Subcutaneous abdominal adipose tissue (tissue), 5 donors: ENCODE data around the gene HPCAL1.

Source experiments
- H3K27ac ChIP-seq: one replicate; pipeline ENCODE4 v1.7.0; 2013; ENCODE audit warnings: low read depth, mild to moderate bottlenecking, inconsistent platforms, low read length, moderate library complexity
- H3K27me3 ChIP-seq, 5 donors: one replicate each; pipeline ENCODE4 v1.7.0; 2013; ENCODE audit warnings: low read length in 5 of 5, inconsistent platforms in 1 of 5; ENCODE audit not compliant: control insufficient read depth in 5 of 5, insufficient read depth in 4 of 5
- H3K36me3 ChIP-seq, 5 donors: one replicate each; pipeline ENCODE4 v1.7.0; 2013; ENCODE audit warnings: low read length in 5 of 5; ENCODE audit not compliant: control insufficient read depth in 5 of 5, insufficient read depth in 5 of 5
- H3K4me1 ChIP-seq, 5 donors: one replicate each; pipeline ENCODE4 v1.7.0; 2013; ENCODE audit warnings: low read length in 5 of 5, mild to moderate bottlenecking in 3 of 5, moderate library complexity in 1 of 5; ENCODE audit not compliant: control insufficient read depth in 5 of 5, insufficient read depth in 5 of 5
- H3K4me3 ChIP-seq, 5 donors: one replicate each; pipeline ENCODE4 v1.7.0; 2013; ENCODE audit warnings: low read length in 5 of 5, low read depth in 1 of 5
- H3K9ac ChIP-seq, 5 donors: one replicate each; pipeline ENCODE4 v1.7.0; 2013; ENCODE audit warnings: low read length in 5 of 5, mild to moderate bottlenecking in 4 of 5, moderate library complexity in 3 of 5
- H3K9me3 ChIP-seq, 5 donors: one replicate each; pipeline ENCODE4 v1.7.0; 2013; ENCODE audit warnings: low read length in 5 of 5; ENCODE audit not compliant: control insufficient read depth in 5 of 5
- donor health status: healthy.
- donor health status: healthy.
- donor health status: healthy.
- donor health status: healthy.
- donor health status: healthy.

HPCAL1 gene

DNA sequence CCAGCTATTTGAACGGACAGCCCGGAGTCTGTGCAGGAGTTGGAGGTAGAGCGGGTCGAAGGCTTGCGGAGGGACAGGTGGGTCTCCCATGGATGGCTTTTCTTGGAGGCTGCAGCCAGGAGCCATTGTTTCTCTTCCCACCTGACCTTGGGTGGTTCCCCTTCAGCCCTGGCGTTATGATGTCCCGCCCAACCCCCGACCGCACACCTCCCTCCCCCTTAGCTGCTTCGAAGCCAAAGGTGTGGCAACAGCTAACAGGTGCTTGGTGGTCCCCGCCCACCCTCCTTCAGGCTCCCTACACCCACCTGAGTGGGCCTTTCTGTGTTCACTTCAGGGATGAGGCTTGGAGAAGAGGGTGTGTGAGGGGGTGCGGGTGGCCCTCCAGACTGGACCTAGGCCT is 62.7 kb downstream of the HPCAL1 start:
- Histone ChIP-seq H3K9ac (no peak overlapping the region), H3K9me3 (no peaks in the 10 kb centered on the region), H3K27me3 (no peaks in the 10 kb centered on the region), H3K36me3 (peaks cover 0 to 4% (median 0%) of the 10 kb centered on the region in 5 donors), H3K4me3 (no peak overlapping the region), H3K4me1 (peaks cover 0 to 15% (median 0%) of the 10 kb centered on the region in 5 donors), H3K27ac (no peak overlapping the region)

GRCh38 chr2:10366601-10367270 is 64.0 kb downstream of the HPCAL1 start:
- Histone ChIP-seq H3K27ac (no peak overlapping the region), H3K4me3 (no peak overlapping the region), H3K36me3 (peaks cover 0 to 4% (median 0%) of the 10 kb centered on the region in 5 donors), H3K4me1 (peaks cover 0 to 10% (median 0%) of the 10 kb centered on the region in 5 donors), H3K9ac (no peak overlapping the region), H3K9me3 (no peaks in the 10 kb centered on the region), H3K27me3 (no peaks in the 10 kb centered on the region)

GRCh38 chr2:10367472-10368439 is 65.1 kb downstream of the HPCAL1 start:
- Histone ChIP-seq H3K4me1 (peaks cover 0 to 10% (median 0%) of the 10 kb centered on the region in 5 donors), H3K27ac (no peak overlapping the region), H3K4me3 (no peak overlapping the region), H3K9me3 (no peaks in the 10 kb centered on the region), H3K9ac (no peak overlapping the region), H3K27me3 (no peaks in the 10 kb centered on the region), H3K36me3 (no peaks in the 10 kb centered on the region)

- Histone ChIP-seq H3K27me3 (no peaks in the 10 kb centered on the region), H3K9ac (no peak overlapping the region), H3K4me3 (no peak overlapping the region), H3K27ac (no peak overlapping the region), H3K4me1 (peaks cover 0 to 10% (median 0%) of the 10 kb centered on the region in 5 donors), H3K36me3 (no peaks in the 10 kb centered on the region), H3K9me3 (no peaks in the 10 kb centered on the region)
These were observed 66.0 kb downstream of the HPCAL1 start for GRCh38 chr2:10368491-10369231.

DNA sequence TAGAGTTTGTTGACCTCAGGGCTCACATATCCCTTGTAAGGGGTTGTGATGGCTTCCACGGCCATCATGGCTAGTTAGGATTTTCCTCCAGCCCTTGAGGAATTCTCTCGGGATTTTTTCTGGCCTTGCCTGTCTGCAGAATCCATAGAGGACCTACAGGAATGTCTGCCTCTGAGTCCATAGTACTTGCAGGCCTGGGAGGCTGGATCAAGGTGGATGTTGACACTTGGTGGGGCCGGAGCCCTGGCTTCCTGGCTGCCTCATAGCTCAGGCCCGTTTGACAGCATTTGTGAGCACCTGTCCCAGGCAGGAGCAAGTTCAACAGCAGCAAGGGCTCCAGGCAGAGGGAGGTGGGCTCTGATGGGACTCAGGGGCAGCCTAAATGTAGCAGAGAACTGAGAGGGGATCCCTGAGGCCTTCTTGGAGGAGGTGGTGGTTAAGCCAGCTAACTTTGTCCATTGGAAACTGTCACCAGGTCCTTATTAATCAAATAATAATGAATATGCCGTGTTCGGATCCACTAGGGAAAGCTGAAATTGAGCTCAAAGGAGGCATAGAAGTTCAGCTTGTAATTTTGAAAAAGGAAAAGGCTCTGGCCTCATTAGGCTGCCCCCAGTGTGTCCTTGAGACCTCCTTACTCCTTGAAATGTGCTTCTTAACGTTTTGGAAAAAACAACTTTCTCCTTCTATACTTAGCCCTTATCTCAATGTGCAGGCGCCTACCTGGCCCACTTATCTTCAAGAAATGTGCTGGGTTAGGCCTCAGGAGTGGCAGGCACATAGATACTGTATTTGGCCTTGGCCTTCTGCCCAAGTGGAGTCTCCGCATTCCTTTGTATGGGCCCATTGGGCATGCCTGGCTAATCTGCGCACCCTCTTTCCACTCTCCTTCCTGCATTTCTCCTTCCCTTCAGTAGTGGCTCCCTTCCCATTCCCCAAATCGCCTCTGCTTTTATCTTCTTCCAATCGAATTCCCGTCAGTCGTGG is 66.9 kb downstream of the HPCAL1 start:
- H3K4me3 ChIP-seq = no peak overlapping the region
- H3K9ac ChIP-seq = no peak overlapping the region
- peaks cover 0 to 10% (median 0%) of the 10 kb centered on the region in 5 donors for H3K4me1 ChIP-seq

DNA sequence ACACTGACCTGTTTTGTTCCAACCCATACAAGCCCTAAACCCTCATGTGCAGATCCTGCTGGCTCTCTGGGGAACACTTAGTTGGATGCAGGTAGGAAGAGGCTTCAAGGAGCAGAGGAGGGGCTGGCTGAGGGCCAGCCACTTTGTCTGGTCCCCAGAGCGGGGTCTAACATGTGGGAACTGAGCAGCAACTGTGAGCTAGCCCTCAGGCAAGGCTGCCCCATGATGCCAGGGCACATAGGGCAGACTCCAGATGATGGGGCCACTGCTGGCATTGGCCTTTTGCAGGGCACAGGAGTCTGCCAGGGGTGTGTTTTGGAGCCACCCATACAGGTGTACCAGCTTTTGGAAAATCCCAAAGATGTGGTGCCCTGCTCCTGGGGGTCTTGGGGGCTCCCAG is 67.7 kb downstream of the HPCAL1 start:
- H3K4me1 ChIP-seq = peaks cover 0 to 10% (median 0%) of the 10 kb centered on the region in 5 donors
- H3K9me3 ChIP-seq = no peaks in the 10 kb centered on the region
- H3K27ac ChIP-seq = no peak overlapping the region
- no peaks in the 10 kb centered on the region for H3K27me3 ChIP-seq
- H3K36me3 ChIP-seq = peaks cover 0 to 2% (median 0%) of the 10 kb centered on the region in 5 donors
- H3K4me3 ChIP-seq = no peak overlapping the region
- no peak overlapping the region for H3K9ac ChIP-seq

More for the DNA sequence above, 66.9 kb downstream of the HPCAL1 start:
- Histone ChIP-seq H3K27ac (no peak overlapping the region), H3K36me3 (peaks cover 0 to 2% (median 0%) of the 10 kb centered on the region in 5 donors), H3K9me3 (no peaks in the 10 kb centered on the region), H3K27me3 (no peaks in the 10 kb centered on the region)

DNA sequence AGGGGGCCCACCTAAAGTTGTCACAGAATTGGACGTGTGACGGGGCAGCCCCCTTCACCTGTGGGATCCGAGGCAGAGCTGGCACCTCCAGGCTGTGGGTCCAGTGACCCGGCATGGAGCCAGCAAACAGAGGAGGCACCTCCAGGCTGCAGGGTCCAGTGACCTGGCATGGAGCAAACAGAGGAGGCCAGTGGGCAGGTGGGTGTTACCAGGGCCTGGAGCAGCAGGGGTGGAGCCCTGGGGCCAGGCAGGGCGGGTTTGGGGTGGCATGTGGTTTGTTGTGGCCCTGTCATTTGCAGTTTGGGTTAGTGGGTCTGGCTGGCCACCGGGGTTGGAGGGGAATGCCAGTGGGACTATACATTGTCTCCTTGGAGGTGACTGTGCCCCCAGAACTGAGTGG is 68.2 kb downstream of the HPCAL1 start:
- Histone ChIP-seq H3K4me1 (peaks cover 0 to 10% (median 0%) of the 10 kb centered on the region in 5 donors), H3K9me3 (no peaks in the 10 kb centered on the region), H3K36me3 (peaks cover 0 to 2% (median 0%) of the 10 kb centered on the region in 5 donors), H3K4me3 (no peak overlapping the region), H3K27me3 (no peaks in the 10 kb centered on the region), H3K27ac (no peak overlapping the region), H3K9ac (no peak overlapping the region)

DNA sequence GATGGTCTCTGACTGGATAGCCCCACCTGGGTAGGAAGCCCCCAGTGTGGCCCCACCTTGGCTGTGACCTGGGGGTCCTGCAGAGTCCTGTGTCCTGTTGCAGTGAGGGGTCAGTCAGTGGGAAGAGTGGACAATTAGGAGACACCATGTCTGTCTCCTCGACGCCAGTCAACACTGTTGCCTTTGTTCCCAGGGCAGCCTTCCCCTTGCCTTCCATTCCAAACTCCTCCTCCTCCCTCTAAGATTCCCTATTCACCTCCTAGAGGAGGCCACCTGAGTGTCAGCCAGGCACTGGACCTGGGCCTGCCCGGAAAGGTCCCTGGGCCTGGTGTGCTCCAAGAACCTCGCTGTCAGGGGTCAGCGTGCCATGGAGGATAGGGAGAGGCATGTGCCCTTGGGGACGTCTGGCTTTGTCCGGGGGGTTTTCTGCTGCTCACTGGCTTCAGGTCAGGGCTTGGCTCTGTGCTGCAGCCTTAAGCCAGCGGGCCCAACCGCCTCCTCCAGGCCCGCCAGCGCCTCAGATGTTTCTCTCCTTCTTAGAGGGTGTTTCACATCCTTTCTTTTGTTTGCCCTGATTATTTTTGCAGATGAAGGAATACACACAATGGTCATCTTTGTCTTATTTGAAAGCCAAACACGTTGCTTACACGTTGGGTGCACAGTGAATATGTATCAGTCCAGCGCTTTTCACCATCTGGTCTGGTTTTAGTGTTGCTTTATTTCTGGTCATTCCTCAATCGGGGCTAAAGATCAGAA is 68.9 kb downstream of the HPCAL1 start:
- no peaks in the 10 kb centered on the region for H3K9me3 ChIP-seq
- no peak overlapping the region for H3K9ac ChIP-seq
- no peak overlapping the region for H3K4me3 ChIP-seq
- H3K4me1 ChIP-seq = peaks cover 0 to 10% (median 0%) of the 10 kb centered on the region in 5 donors
- H3K27me3 ChIP-seq = no peaks in the 10 kb centered on the region
- peaks cover 0 to 2% (median 0%) of the 10 kb centered on the region in 5 donors for H3K36me3 ChIP-seq
- H3K27ac ChIP-seq = no peak overlapping the region
